Measurements from ENCODE around the gene NELL2.

- TF ChIP-seq CTCF (IDR thresholded peaks at IDR 0.05) (no peak), POLR2A (IDR thresholded peaks at IDR 0.05) (no peak)
Measured at GRCh38 chr12:44626883-44627282, 249.2 kb downstream of the NELL2 start.
